HG03354 (cell line): ENCODE data around the gene RNF11.
A peak's percentile ranks its signal among the peaks of the same experiment; 100 is the strongest.
"Not testable (repeated sequence)": the region's sequence is repeated elsewhere in the genome, so short reads cannot be mapped to it uniquely, and the experiment has no call there.

Experiments used
- ATAC-seq: cut with Tn5 transposase; IDR thresholded peaks from one replicate; pipeline ENCODE4 v1.9.1; 2021; ENCODE audit warnings: mild to moderate bottlenecking; ENCODE audit not compliant: unreplicated experiment, poor library complexity, severe bottlenecking

Gene RNF11

GRCh38 chr1:51224255-51224654 is 11.8 kb upstream of the RNF11 start:
- ATAC-seq = no peak

GRCh38 chr1:51227231-51227960 is 8.7 kb upstream of the RNF11 start:
- ATAC-seq = not testable (repeated sequence)

- not testable (repeated sequence) for ATAC-seq
Observed at GRCh38 chr1:51228471-51228870, 7.6 kb upstream of the RNF11 start.

GRCh38 chr1:51230501-51231078 is 5.5 kb upstream of the RNF11 start:
- ATAC-seq = no peak

- ATAC-seq = no peak
Observed at GRCh38 chr1:51231120-51231519, 5.0 kb upstream of the RNF11 start.

GRCh38 chr1:51231896-51232295 is 4.2 kb upstream of the RNF11 start:
- ATAC-seq = no peak

- ATAC-seq = not testable (repeated sequence)
Observed at GRCh38 chr1:51234236-51234635, 1.8 kb upstream of the RNF11 start.

GRCh38 chr1:51234721-51235425 is 1.2 kb upstream of the RNF11 start:
- ATAC-seq = peak; percentile 71

GRCh38 chr1:51236531-51237350 is 668 bp downstream of the RNF11 start:
- ATAC-seq = peak; percentile 29

- ATAC-seq = no peak
Observed at GRCh38 chr1:51237351-51238033, 1.4 kb downstream of the RNF11 start.

GRCh38 chr1:51238034-51238403 is 1.9 kb downstream of the RNF11 start:
- no peak for ATAC-seq

- no peak for ATAC-seq
Observed at GRCh38 chr1:51240084-51240483, 4.0 kb downstream of the RNF11 start.

GRCh38 chr1:51241119-51241518 is 5.0 kb downstream of the RNF11 start:
- no peak for ATAC-seq

- ATAC-seq = no peak
Observed at GRCh38 chr1:51242546-51242945, 6.5 kb downstream of the RNF11 start.

- ATAC-seq = peak; percentile 73
Observed at GRCh38 chr1:51247022-51247421, 10.9 kb downstream of the RNF11 start.

- no peak for ATAC-seq
Observed at GRCh38 chr1:51247499-51247898, 11.4 kb downstream of the RNF11 start.

- no peak for ATAC-seq
Observed at GRCh38 chr1:51249445-51249844, 13.4 kb downstream of the RNF11 start.

GRCh38 chr1:51250729-51251128 is 14.7 kb downstream of the RNF11 start:
- not testable (repeated sequence) for ATAC-seq

GRCh38 chr1:51251165-51251564 is 15.1 kb downstream of the RNF11 start:
- ATAC-seq = not testable (repeated sequence)

- no peak for ATAC-seq
Observed at GRCh38 chr1:51252366-51252765, 16.3 kb downstream of the RNF11 start.
